H1 (cell line): ENCODE measurements around the gene PLA1A. TPM values are rescaled to one million over a fixed set of nuclear protein-coding genes. Genes with fewer than 3 reads are reported as not detected.

ENCODE experiments used
- CTCF ChIA-PET: fragments of 300-600 bp; sonication (Branson Sonifier 250); formaldehyde crosslinking; loops from one replicate; lab custom pipeline; 2021; ENCODE audit not compliant: partially characterized antibody; lab: Charles Lee
- POLR2A ChIA-PET: fragments of 300-600 bp; sonication (Branson Sonifier 250); formaldehyde crosslinking; loops from one replicate; lab custom pipeline; 2021; ENCODE audit warnings: inconsistent platforms; ENCODE audit not compliant: partially characterized antibody; lab: Charles Lee
- DNase-seq, 2 experiments: peaks; one replicate each; pipeline versions ENCODE4 v3.0.0 to v3.0.0-alpha.2; 2010 to 2022; ENCODE audit warnings: low spot score in 2 of 2, low read depth in 1 of 2, mixed read lengths in 1 of 2
- FAIRE-seq: peaks from 2 replicates; lab custom pipeline; 2011; peaks lifted over from hg19 to GRCh38; lab: Jason Lieb, UNC
- H2AFZ ChIP-seq: 2 replicates; pipeline ENCODE4 v1.8.1; 2012; ENCODE audit warnings: low read length, inconsistent platforms
- H2AK5ac ChIP-seq: 2 replicates; pipeline ENCODE4 v1.6.1; 2013; ENCODE audit warnings: low read depth, low read length
- H2BK120ac ChIP-seq: replicated peaks from 2 replicates; pipeline ENCODE3; 2013; ENCODE audit warnings: low read depth, low read length, inconsistent platforms
- H2BK12ac ChIP-seq: 2 replicates; pipeline ENCODE4 v1.6.1; 2013; ENCODE audit warnings: low read depth, low read length
- H2BK15ac ChIP-seq: 2 replicates; pipeline ENCODE4 v1.6.1; 2013; ENCODE audit warnings: low read length
- H2BK20ac ChIP-seq: 2 replicates; pipeline ENCODE4 v1.6.1; 2013; ENCODE audit warnings: low read length
- H2BK5ac ChIP-seq: 2 replicates; pipeline ENCODE4 v1.6.1; 2013; ENCODE audit warnings: low read depth, low read length
- H3K14ac ChIP-seq: 2 replicates; pipeline ENCODE4 v1.6.1; 2013; ENCODE audit warnings: inconsistent platforms; ENCODE audit not compliant: insufficient read length
- H3K18ac ChIP-seq: 2 replicates; pipeline ENCODE4 v1.6.1; 2013; ENCODE audit warnings: low read length; ENCODE audit errors: extremely low read depth
- H3K23ac ChIP-seq: 2 replicates; pipeline ENCODE4 v1.6.1; 2013; ENCODE audit warnings: inconsistent platforms; ENCODE audit not compliant: insufficient read length
- H3K23me2 ChIP-seq: 2 replicates; pipeline ENCODE4 v1.6.1; 2013; ENCODE audit warnings: low read depth, low read length
- H3K27ac ChIP-seq: 2 replicates; pipeline ENCODE4 v1.6.1; 2011; ENCODE audit warnings: low read depth, low read length, inconsistent platforms
- H3K27me3 ChIP-seq, 4 experiments: replicated peaks in 1 of 4; 1 replicate in 1 of 4; 2 replicates in 3 of 4; pipeline versions ENCODE4 v1.6.1 to v1.8.1; 2011 to 2013; ENCODE audit warnings: low read length in 3 of 4, mild to moderate bottlenecking in 3 of 4, inconsistent platforms in 2 of 4, mixed read lengths in 2 of 4, moderate library complexity in 1 of 4; ENCODE audit not compliant: control insufficient read depth in 3 of 4, insufficient read depth in 3 of 4; ENCODE audit errors: extremely low read depth in 1 of 4
- H3K36me3 ChIP-seq, 4 experiments: 2 replicates each; pipeline versions ENCODE4 v1.6.1 to v1.8.1; 2011 to 2013; ENCODE audit warnings: mild to moderate bottlenecking in 4 of 4, low read length in 3 of 4, moderate library complexity in 2 of 4, control low read depth in 1 of 4, inconsistent platforms in 1 of 4; ENCODE audit not compliant: insufficient read depth in 4 of 4, control insufficient read depth in 2 of 4
- H3K4ac ChIP-seq: replicated peaks from 2 replicates; pipeline ENCODE3; 2013; ENCODE audit warnings: low read length, low read depth, mixed read lengths, inconsistent platforms; ENCODE audit not compliant: insufficient read length
- H3K4me1 ChIP-seq, 4 experiments: replicated peaks in 1 of 4; 1 replicate in 1 of 4; 2 replicates in 3 of 4; pipeline versions ENCODE4 v1.6.1 to v1.8.1; 2011 to 2013; ENCODE audit warnings: low read length in 3 of 4, inconsistent platforms in 2 of 4, mixed read lengths in 1 of 4; ENCODE audit not compliant: insufficient read depth in 4 of 4, control insufficient read depth in 3 of 4
- H3K4me2 ChIP-seq, 2 experiments: 2 replicates each; pipeline versions ENCODE4 v1.6.1 to v1.8.1; 2011 to 2013; ENCODE audit warnings: low read depth in 2 of 2, low read length in 2 of 2, control low read depth in 1 of 2, inconsistent platforms in 1 of 2, mild to moderate bottlenecking in 1 of 2; ENCODE audit not compliant: insufficient read depth in 1 of 2
- H3K4me3 ChIP-seq, 4 experiments: fragments of 200-600, 300-600 bp in 1 of 4; sonication (generic), shearing (Covaris generic), sonication (Bioruptor Twin) in 1 of 4; 2 replicates each; pipeline versions ENCODE4 v1.5.1 to v1.8.1; 2011 to 2016; ENCODE audit warnings: low read length in 4 of 4, low read depth in 3 of 4, control low read depth in 2 of 4, inconsistent platforms in 2 of 4, mild to moderate bottlenecking in 2 of 4, mixed read lengths in 1 of 4, moderate library complexity in 1 of 4; ENCODE audit not compliant: insufficient read depth in 2 of 4; ENCODE audit errors: extremely low read depth in 1 of 4
- H3K56ac ChIP-seq: replicated peaks from 2 replicates; pipeline ENCODE3; 2013; ENCODE audit warnings: low read depth, mild to moderate bottlenecking, mixed read lengths, low read length, inconsistent platforms; ENCODE audit not compliant: insufficient read length
- H3K79me1 ChIP-seq: 2 replicates; pipeline ENCODE4 v1.6.1; 2013; ENCODE audit warnings: low read depth, low read length, control low read depth
- H3K79me2 ChIP-seq, 2 experiments: 2 replicates each; pipeline versions ENCODE4 v1.6.1 to v1.8.1; 2012 to 2013; ENCODE audit warnings: low read length in 2 of 2, mild to moderate bottlenecking in 2 of 2, inconsistent platforms in 1 of 2; ENCODE audit not compliant: insufficient read depth in 2 of 2, control insufficient read depth in 1 of 2
- H3K9ac ChIP-seq, 4 experiments: replicated peaks in 1 of 4; 1 replicate in 1 of 4; 2 replicates in 3 of 4; pipeline versions ENCODE4 v1.6.1 to v1.8.1; 2011 to 2013; ENCODE audit warnings: low read depth in 3 of 4, low read length in 3 of 4, control low read depth in 2 of 4, mild to moderate bottlenecking in 2 of 4, moderate library complexity in 2 of 4, inconsistent platforms in 1 of 4; ENCODE audit errors: extremely low read depth in 1 of 4
- H3K9me3 ChIP-seq, 2 experiments: 2 replicates each; pipeline versions ENCODE4 v1.6.1 to v1.8.1; 2012 to 2013; ENCODE audit warnings: mild to moderate bottlenecking in 2 of 2, moderate library complexity in 2 of 2, control low read depth in 1 of 2, inconsistent platforms in 1 of 2, low read depth in 1 of 2, low read length in 1 of 2, mixed read lengths in 1 of 2; ENCODE audit not compliant: insufficient read depth in 2 of 2
- H4K20me1 ChIP-seq, 2 experiments: replicated peaks in 1 of 2; 2 replicates each; pipeline versions ENCODE3 to v1.8.1; 2011 to 2013; ENCODE audit warnings: inconsistent platforms in 2 of 2, low read length in 2 of 2, mild to moderate bottlenecking in 1 of 2; ENCODE audit not compliant: insufficient read depth in 2 of 2, control insufficient read depth in 1 of 2
- H4K5ac ChIP-seq: 2 replicates; pipeline ENCODE4 v1.6.1; 2013; ENCODE audit warnings: low read length, low read depth, mixed read lengths, inconsistent platforms; ENCODE audit not compliant: insufficient read length
- H4K8ac ChIP-seq: 2 replicates; pipeline ENCODE4 v1.8.0; 2013; ENCODE audit warnings: mild to moderate bottlenecking, moderate library complexity, low read length, inconsistent platforms; ENCODE audit not compliant: insufficient read depth; ENCODE audit errors: extremely low read depth
- H4K91ac ChIP-seq: replicated peaks from 2 replicates; pipeline ENCODE3; 2013; ENCODE audit warnings: low read length, mixed read lengths, inconsistent platforms; ENCODE audit not compliant: insufficient read length
- WGBS, 2 experiments: shearing (Covaris generic) in 1 of 2; methylation state at CpG; one replicate each; pipeline versions ENCODE4 v1.1.6 to v1.1.7; 2013 to 2015; ENCODE audit warnings: low lambda C conversion rate in 2 of 2, mixed read lengths in 2 of 2, inconsistent platforms in 1 of 2, low coverage in 1 of 2, missing lambda C conversion rate in 1 of 2; ENCODE audit not compliant: insufficient replicate concordance in 2 of 2, insufficient coverage in 1 of 2, insufficient read length in 1 of 2; ENCODE audit errors: extremely low coverage in 1 of 2, missing lambda C conversion rate in 1 of 2; 5-methylcytosine and 5-hydroxymethylcytosine counted together
- polyA plus RNA-seq, 7 experiments: library from polyadenylated mRNA; depleted of rRNA in 3 of 7; stranded (reverse) in 5 of 7; unstranded in 2 of 7; fragments of >200 nt in 5 of 7; fragments of 200-250 nt in 2 of 7; gene quantifications; 1 replicate in 5 of 7; 2 replicates in 1 of 7; 4 replicates in 1 of 7; pipeline versions ENCODE4 v1.2.1 to v1.2.3, GENCODE V29; 2011 to 2013; ENCODE audit warnings: missing spikeins in 2 of 7, mixed read lengths in 2 of 7
- total RNA-seq: library from RNA; stranded (reverse); fragmentation: NEBNext Ultra II Directional; extraction: Animal tissue kit (Norgen Biotek cat#: 25700); gene quantifications from 2 replicates; pipeline ENCODE4 v1.2.1, GENCODE V29; 2021

PLA1A gene
- total and polyA plus RNA-seq, 2 of the 8 experiments (the other 6 are each of a cell fraction or from before 2014, with no cell fraction given), result not detected

- POLR2A ChIA-PET, result interaction anchor here (2.9 kb wide), 1 partner anchor 8 kb away, joined by 10 read pairs; the partner anchor contains the start of gene ADPRH
- H4K8ac ChIP-seq, result no peak overlapping the region
These were observed 9.6 kb upstream of the PLA1A start for GRCh38 chr3:119588112-119588511.

More at GRCh38 chr3:119588112-119588511, 9.6 kb upstream of the PLA1A start:
- no peak overlapping the region for H2BK15ac ChIP-seq
- H3K4ac ChIP-seq, result no peak overlapping the region
- CTCF ChIA-PET, result interaction anchor here (0.8 to 3.7 kb wide), 6 partner anchors 8 to 96 kb away, joined by 3 to 23 read pairs (median 3); partner anchors contain the start of gene CD80
- 97% methylated on average over 3 of the region's 3 CpGs; no CpG with 5 or more reads in 1 of the 2 experiments for WGBS, 2 experiments
- H3K56ac ChIP-seq, result no peak overlapping the region
- no peak overlapping the region for H3K4me3 ChIP-seq
- no peak overlapping the region for H2BK120ac ChIP-seq
- no peak overlapping the region for H2BK12ac ChIP-seq
- no peak overlapping the region for H2BK5ac ChIP-seq
- H3K27ac ChIP-seq, result no peak overlapping the region
- FAIRE-seq, result no peak
- H2BK20ac ChIP-seq, result no peak overlapping the region
- no peak overlapping the region for H3K9ac ChIP-seq
- H2AK5ac ChIP-seq, result no peak overlapping the region
- H4K5ac ChIP-seq, result no peak overlapping the region
- no peak overlapping the region for H3K4me2 ChIP-seq
- H3K14ac ChIP-seq, result no peak overlapping the region
- H3K36me3 ChIP-seq, result no peaks in the 10 kb centered on the region
- H3K27me3 ChIP-seq, result no peaks in the 10 kb centered on the region
- H4K20me1 ChIP-seq, result no peaks in the 10 kb centered on the region
- DNase-seq, result no peak
- no peak overlapping the region for H4K91ac ChIP-seq
- no peaks in the 10 kb centered on the region for H3K79me2 ChIP-seq
- H3K18ac ChIP-seq, result no peak overlapping the region
- H2AFZ ChIP-seq, result no peak overlapping the region
- peaks cover 1 to 9% (median 5%) of the 10 kb centered on the region in 4 experiments; a peak in 4 of 7 replicates for H3K4me1 ChIP-seq
- no peaks in the 10 kb centered on the region for H3K9me3 ChIP-seq
- H3K23ac ChIP-seq, result no peak overlapping the region
- H3K23me2 ChIP-seq, result no peaks in the 10 kb centered on the region
- H3K79me1 ChIP-seq, result no peaks in the 10 kb centered on the region
